Measurements from ENCODE around the gene DIDO1. TPM values are rescaled to one million over a fixed set of nuclear protein-coding genes. Genes with fewer than 3 reads are reported as not detected.
"Not testable (repeated sequence)": the region's sequence is repeated elsewhere in the genome, so short reads cannot be mapped to it uniquely, and the experiment has no call there.

The DIDO1 gene
- total RNA-seq, 3 donors from 2014 or later = 59.8 to 83.1 (median 64.9) TPM

DNA sequence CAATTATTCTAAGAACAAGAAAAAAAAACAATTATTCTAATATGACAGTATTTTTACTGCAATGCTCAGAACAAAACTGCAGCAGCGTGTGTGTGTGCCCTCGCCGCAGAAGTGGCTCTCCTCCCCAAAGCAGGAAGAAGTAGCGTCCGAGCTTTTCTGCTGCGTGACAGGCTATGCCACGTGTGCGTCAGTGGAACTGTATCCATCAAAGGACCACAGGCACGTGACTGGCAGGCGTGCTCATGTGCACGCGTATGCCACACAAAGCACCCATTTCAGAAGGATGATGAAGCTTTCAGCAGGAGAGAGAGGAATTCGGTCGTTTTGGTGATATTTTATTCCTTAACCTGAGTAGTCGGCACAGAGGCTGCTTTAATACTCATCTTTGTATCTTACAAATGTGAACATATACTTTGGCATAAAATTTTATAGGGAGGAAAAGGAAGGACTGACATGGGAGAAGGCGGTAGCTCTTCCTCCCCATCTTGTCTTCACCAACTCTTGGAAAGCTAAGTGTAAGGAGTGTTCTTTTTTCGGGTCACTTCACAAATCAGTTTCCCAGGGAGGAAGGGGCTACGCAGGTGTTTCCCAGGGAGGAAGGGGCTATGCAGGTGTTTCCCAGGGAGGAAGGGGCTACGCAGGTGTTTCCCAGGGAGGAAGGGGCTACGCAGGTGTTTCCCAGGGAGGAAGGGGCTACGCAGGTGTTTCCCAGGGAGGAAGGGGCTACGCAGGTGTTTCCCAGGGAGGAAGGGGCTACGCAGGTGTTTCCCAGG lies 68.1 kb downstream of the DIDO1 start:
- Histone ChIP-seq H3K27me3 (no peaks in the 10 kb centered on the region), H3K4me1 (no peaks in the 10 kb centered on the region), H3K9me3 (no peaks in the 10 kb centered on the region), H3K36me3 (no peaks in the 10 kb centered on the region), H3K27ac (no peak overlapping the region), H3K4me3 (no peak overlapping the region)
- no peak for DNase-seq (ENCODE audit: low spot score in 2 of 2)
- intact Hi-C loops (cut with DNase I; ENCODE audit: low total_unique reads) = loop anchor here (1.0 kb wide), 1 partner anchor 24 kb away; no protein-coding TSS in a partner anchor
- TF ChIP-seq POLR2AphosphoS5 (IDR thresholded peaks at IDR 0.05) (no peak), POLR2A (IDR thresholded peaks at IDR 0.05) (no peak)
- TF ChIP-seq, protein P1, sequence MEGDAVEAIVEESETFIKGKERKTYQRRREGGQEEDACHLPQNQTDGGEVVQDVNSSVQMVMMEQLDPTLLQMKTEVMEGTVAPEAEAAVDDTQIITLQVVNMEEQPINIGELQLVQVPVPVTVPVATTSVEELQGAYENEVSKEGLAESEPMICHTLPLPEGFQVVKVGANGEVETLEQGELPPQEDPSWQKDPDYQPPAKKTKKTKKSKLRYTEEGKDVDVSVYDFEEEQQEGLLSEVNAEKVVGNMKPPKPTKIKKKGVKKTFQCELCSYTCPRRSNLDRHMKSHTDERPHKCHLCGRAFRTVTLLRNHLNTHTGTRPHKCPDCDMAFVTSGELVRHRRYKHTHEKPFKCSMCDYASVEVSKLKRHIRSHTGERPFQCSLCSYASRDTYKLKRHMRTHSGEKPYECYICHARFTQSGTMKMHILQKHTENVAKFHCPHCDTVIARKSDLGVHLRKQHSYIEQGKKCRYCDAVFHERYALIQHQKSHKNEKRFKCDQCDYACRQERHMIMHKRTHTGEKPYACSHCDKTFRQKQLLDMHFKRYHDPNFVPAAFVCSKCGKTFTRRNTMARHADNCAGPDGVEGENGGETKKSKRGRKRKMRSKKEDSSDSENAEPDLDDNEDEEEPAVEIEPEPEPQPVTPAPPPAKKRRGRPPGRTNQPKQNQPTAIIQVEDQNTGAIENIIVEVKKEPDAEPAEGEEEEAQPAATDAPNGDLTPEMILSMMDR (IDR thresholded peaks at IDR 0.05) = no peak

DNA sequence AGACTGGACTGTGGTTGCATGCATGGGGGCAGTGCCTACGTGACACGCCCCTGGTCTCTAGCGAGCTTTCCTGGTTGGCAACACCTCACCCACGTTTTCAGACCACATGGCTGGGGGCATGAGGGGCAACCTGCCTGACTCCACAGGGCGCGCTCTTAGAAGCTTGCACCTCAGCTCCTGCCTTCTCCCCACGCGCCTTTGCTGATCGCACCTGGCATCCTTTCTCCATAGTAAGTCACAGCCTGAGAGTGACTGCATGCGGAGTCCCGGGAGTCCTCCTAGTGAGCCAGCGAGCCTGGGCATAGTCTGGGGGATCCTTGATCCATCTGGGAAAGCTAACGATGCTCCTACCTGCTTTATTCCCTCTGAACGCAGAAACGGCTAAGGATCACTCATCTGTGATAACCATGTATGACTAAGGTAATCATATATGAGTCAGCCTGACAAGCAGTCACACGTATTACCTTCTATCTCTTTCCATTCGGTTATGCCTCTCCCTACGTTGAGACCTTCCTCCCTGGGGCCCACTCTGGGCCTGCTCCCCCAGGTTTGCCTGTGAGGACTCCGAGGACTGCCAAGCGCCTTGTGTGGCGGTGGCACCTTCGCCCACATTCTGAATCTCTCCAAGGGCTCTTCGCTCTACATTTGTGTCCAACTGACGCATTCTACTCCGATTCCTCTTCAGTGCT lies 69.2 kb downstream of the DIDO1 start:
- intact Hi-C loops (cut with DNase I; ENCODE audit: low total_unique reads) = no loop called here
- H3K27me3 ChIP-seq = no peaks in the 10 kb centered on the region

DNA sequence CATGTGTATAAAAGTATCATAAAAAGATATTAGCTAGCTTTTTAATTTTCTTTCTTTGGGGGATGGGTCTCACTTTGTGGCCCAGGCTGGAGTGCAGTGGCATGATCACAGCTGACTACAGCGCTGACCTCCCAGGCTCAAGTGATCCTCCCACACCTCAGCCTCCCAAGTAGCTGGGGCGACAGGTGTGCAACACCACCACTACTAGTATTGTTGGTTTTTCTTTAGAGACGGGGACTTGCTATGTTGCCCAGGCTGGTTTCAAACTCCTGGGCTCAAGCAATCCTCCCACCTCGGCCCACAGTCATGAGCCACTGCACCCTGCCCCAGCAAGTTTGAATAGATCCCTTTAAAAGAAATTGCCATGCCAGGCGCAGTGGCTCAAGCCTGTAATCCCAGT lies 71.2 kb downstream of the DIDO1 start:
- intact Hi-C loops (cut with DNase I; ENCODE audit: low total_unique reads) = no loop called here
- H3K9me3 ChIP-seq = no peaks in the 10 kb centered on the region
- no peaks in the 10 kb centered on the region for H3K4me1 ChIP-seq
- DNase-seq (ENCODE audit: low spot score in 2 of 2) = peak in 1 of 2 donors; percentile 41
- TF ChIP-seq, protein P1 (IDR thresholded peaks at IDR 0.05) = no peak
- TF ChIP-seq POLR2AphosphoS5 (IDR thresholded peaks at IDR 0.05) (no peak), POLR2A (IDR thresholded peaks at IDR 0.05) (no peak)
- no peak overlapping the region for H3K4me3 ChIP-seq
- no peak overlapping the region for H3K27ac ChIP-seq
- H3K27me3 ChIP-seq = no peaks in the 10 kb centered on the region
- H3K36me3 ChIP-seq = no peaks in the 10 kb centered on the region

More for the DNA sequence above, 69.2 kb downstream of the DIDO1 start:
- no peak overlapping the region for H3K4me3 ChIP-seq
- peak in 1 of 2 donors; percentile 39 for DNase-seq (ENCODE audit: low spot score in 2 of 2)
- no peak overlapping the region for H3K27ac ChIP-seq
- H3K36me3 ChIP-seq = no peaks in the 10 kb centered on the region
- no peaks in the 10 kb centered on the region for H3K4me1 ChIP-seq
- TF ChIP-seq POLR2A (IDR thresholded peaks at IDR 0.05) (no peak), POLR2AphosphoS5 (IDR thresholded peaks at IDR 0.05) (no peak)
- TF ChIP-seq, protein P1 (IDR thresholded peaks at IDR 0.05) = no peak
- no peaks in the 10 kb centered on the region for H3K9me3 ChIP-seq

DNA sequence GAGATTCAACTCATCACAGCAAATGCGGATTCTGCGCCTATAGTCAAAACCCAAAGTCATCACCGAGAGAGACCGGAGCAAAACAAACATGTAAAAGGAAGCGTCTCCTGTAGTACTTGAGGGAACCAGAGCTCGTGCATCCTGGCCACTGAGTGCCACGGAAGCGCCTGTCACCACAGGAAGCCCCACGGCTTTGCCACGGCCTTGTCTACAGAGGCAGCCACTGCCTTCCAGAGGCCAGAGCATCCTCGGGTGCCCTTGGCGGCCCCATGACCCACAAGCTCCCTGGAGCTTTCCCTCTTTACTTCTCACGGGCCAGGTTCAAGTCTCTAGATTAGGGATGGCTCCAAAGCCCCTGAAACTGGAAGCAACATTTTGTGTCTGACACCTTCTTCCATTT lies 72.2 kb downstream of the DIDO1 start:
- no peak overlapping the region for H3K4me3 ChIP-seq
- H3K27me3 ChIP-seq = no peaks in the 10 kb centered on the region
- H3K27ac ChIP-seq = no peak overlapping the region
- TF ChIP-seq POLR2A (IDR thresholded peaks at IDR 0.05) (no peak), POLR2AphosphoS5 (IDR thresholded peaks at IDR 0.05) (no peak)
- TF ChIP-seq, protein P1 (IDR thresholded peaks at IDR 0.05) = no peak
- H3K4me1 ChIP-seq = no peaks in the 10 kb centered on the region
- intact Hi-C loops (cut with DNase I; ENCODE audit: low total_unique reads) = no loop called here
- no peaks in the 10 kb centered on the region for H3K36me3 ChIP-seq
- no peaks in the 10 kb centered on the region for H3K9me3 ChIP-seq
- peak in 1 of 2 donors; percentile 38 for DNase-seq (ENCODE audit: low spot score in 2 of 2)

DNA sequence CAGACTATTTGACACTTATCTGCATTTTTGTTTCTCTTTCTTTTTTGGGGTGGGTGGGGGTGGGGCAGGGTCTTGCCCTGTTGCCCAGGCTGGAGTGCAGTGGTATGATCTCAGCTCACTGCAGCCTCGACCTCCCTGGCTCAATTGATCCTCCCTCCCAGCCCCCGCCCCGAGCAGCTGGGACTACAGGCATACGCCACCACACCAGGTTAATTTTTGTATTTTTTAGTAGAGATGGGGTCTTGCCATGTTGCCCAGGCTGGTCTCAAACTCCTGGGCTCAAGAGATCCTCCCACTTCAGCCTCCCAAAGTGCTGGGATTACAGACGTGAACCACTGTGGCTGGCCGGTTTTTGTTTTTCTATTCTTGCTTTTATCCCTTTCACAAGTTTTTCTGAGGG lies 73.0 kb downstream of the DIDO1 start:
- H3K27ac ChIP-seq; H3K36me3 ChIP-seq; H3K27me3 ChIP-seq; H3K9me3 ChIP-seq; H3K4me3 ChIP-seq; intact Hi-C loops (cut with DNase I; ENCODE audit: low total_unique reads); DNase-seq (ENCODE audit: low spot score in 2 of 2); H3K4me1 ChIP-seq: not testable (repeated sequence)
